ENCODE data around the gene CFDP1.

CFDP1 gene

GRCh38 chr16:75452464-75453190 is 19.3 kb upstream of the CFDP1 start:
- no peak for TF ChIP-seq EZH2phosphoT487 (IDR thresholded peaks at IDR 0.05; ENCODE audit: low read depth)
- TF ChIP-seq, protein P1, sequence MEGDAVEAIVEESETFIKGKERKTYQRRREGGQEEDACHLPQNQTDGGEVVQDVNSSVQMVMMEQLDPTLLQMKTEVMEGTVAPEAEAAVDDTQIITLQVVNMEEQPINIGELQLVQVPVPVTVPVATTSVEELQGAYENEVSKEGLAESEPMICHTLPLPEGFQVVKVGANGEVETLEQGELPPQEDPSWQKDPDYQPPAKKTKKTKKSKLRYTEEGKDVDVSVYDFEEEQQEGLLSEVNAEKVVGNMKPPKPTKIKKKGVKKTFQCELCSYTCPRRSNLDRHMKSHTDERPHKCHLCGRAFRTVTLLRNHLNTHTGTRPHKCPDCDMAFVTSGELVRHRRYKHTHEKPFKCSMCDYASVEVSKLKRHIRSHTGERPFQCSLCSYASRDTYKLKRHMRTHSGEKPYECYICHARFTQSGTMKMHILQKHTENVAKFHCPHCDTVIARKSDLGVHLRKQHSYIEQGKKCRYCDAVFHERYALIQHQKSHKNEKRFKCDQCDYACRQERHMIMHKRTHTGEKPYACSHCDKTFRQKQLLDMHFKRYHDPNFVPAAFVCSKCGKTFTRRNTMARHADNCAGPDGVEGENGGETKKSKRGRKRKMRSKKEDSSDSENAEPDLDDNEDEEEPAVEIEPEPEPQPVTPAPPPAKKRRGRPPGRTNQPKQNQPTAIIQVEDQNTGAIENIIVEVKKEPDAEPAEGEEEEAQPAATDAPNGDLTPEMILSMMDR (IDR thresholded peaks at IDR 0.05; ENCODE audit: low read depth, low read length) = no peak
- no peak overlapping the region for H2AFZ ChIP-seq (ENCODE audit: low read depth, low read length)
- peaks cover 32% of the 10 kb centered on the region for H4K20me1 ChIP-seq (ENCODE audit: insufficient read depth, low read length)
- H3K4me3 ChIP-seq (ENCODE audit: low read length) = no peak overlapping the region
- no peaks in the 10 kb centered on the region for H3K9me3 ChIP-seq (ENCODE audit: insufficient read depth, low read length)
- H3K4me2 ChIP-seq (ENCODE audit: low read length) = no peak overlapping the region
- H3K36me3 ChIP-seq (replicated peaks; ENCODE audit: low read depth, low read length) = peaks cover 5% of the 10 kb centered on the region
- H3K79me2 ChIP-seq (ENCODE audit: low read length) = peaks cover 46% of the 10 kb centered on the region
- no peaks in the 10 kb centered on the region for H3K27me3 ChIP-seq (ENCODE audit: low read depth, low read length)
- H3K27ac ChIP-seq (ENCODE audit: low read length) = no peak overlapping the region
- no peak overlapping the region for H3K9ac ChIP-seq (ENCODE audit: low read length)
- H3K4me1 ChIP-seq (ENCODE audit: low read length) = no peaks in the 10 kb centered on the region

DNA sequence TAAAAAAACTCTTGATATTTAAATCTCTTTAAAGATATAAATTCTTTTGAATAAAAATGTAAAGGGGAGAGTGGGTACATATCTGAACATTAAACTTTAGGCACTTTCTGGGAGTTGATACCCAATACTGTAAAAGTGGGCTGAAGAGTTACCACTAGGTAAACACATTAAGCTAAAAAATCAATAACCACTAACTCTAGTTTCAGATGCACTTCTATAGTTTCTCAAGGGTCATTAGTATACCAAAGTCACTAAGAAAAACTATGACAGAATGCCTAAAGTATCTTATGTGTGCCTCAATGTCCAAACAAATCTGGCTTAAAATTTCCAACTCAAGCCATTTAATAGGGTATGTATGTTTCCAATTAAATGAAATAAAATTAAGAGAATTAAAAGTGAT is 13.1 kb upstream of the CFDP1 start:
- no peaks in the 10 kb centered on the region for H3K79me2 ChIP-seq (ENCODE audit: low read length)
- no peak overlapping the region for H3K27ac ChIP-seq (ENCODE audit: low read length)
- no peaks in the 10 kb centered on the region for H3K9me3 ChIP-seq (ENCODE audit: insufficient read depth, low read length)
- H3K4me2 ChIP-seq (ENCODE audit: low read length) = no peak overlapping the region
- H3K27me3 ChIP-seq (ENCODE audit: low read depth, low read length) = no peaks in the 10 kb centered on the region
- H3K36me3 ChIP-seq (replicated peaks; ENCODE audit: low read depth, low read length) = peaks cover 5% of the 10 kb centered on the region
- H3K4me1 ChIP-seq (ENCODE audit: low read length) = no peaks in the 10 kb centered on the region
- H3K9ac ChIP-seq (ENCODE audit: low read length) = no peak overlapping the region
- no peaks in the 10 kb centered on the region for H4K20me1 ChIP-seq (ENCODE audit: insufficient read depth, low read length)
- TF ChIP-seq, protein P1 (IDR thresholded peaks at IDR 0.05; ENCODE audit: low read depth, low read length) = no peak
- TF ChIP-seq EZH2phosphoT487 (IDR thresholded peaks at IDR 0.05; ENCODE audit: low read depth) = no peak
- no peak overlapping the region for H3K4me3 ChIP-seq (ENCODE audit: low read length)
- no peak overlapping the region for H2AFZ ChIP-seq (ENCODE audit: low read depth, low read length)

DNA sequence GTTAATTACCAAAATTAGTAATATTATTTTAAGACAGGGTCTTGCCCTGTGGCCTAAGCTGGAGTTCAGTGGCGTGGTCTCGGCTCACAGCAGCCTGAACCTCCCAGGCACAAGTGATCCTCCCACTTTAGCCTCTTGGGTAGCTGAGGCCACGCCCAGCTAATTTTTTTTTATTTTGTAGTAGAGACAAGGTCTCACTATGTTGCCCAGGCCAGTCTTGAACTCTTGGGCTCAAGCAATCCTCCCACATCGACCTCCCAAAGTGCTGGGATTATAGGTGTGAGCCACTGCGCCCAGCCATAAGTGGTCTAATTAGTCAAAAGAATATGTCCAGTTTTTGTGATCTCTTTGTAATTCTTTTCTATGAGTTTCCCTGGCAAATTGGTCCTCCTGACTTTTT is 12.0 kb upstream of the CFDP1 start:
- Histone ChIP-seq H3K9ac (ENCODE audit: low read length) (no peak overlapping the region), H3K4me3 (ENCODE audit: low read length) (no peak overlapping the region), H3K36me3 (replicated peaks; ENCODE audit: low read depth, low read length) (peaks cover 5% of the 10 kb centered on the region), H2AFZ (ENCODE audit: low read depth, low read length) (no peak overlapping the region), H3K9me3 (ENCODE audit: insufficient read depth, low read length) (no peaks in the 10 kb centered on the region), H3K79me2 (ENCODE audit: low read length) (no peaks in the 10 kb centered on the region), H3K4me1 (ENCODE audit: low read length) (no peaks in the 10 kb centered on the region), H4K20me1 (ENCODE audit: insufficient read depth, low read length) (no peaks in the 10 kb centered on the region), H3K4me2 (ENCODE audit: low read length) (no peak overlapping the region), H3K27me3 (ENCODE audit: low read depth, low read length) (no peaks in the 10 kb centered on the region), H3K27ac (ENCODE audit: low read length) (no peak overlapping the region)
- TF ChIP-seq EZH2phosphoT487 (IDR thresholded peaks at IDR 0.05; ENCODE audit: low read depth) = no peak
- TF ChIP-seq, protein P1 (IDR thresholded peaks at IDR 0.05; ENCODE audit: low read depth, low read length) = no peak

- Histone ChIP-seq H4K20me1 (ENCODE audit: insufficient read depth, low read length) (no peaks in the 10 kb centered on the region), H3K27me3 (ENCODE audit: low read depth, low read length) (no peaks in the 10 kb centered on the region), H3K4me3 (ENCODE audit: low read length) (no peak overlapping the region), H3K9ac (ENCODE audit: low read length) (no peak overlapping the region), H3K4me2 (ENCODE audit: low read length) (no peak overlapping the region), H3K4me1 (ENCODE audit: low read length) (no peaks in the 10 kb centered on the region), H3K27ac (ENCODE audit: low read length) (no peak overlapping the region), H3K9me3 (ENCODE audit: insufficient read depth, low read length) (no peaks in the 10 kb centered on the region), H2AFZ (ENCODE audit: low read depth, low read length) (no peak overlapping the region), H3K36me3 (replicated peaks; ENCODE audit: low read depth, low read length) (no peaks in the 10 kb centered on the region), H3K79me2 (ENCODE audit: low read length) (no peaks in the 10 kb centered on the region)
- TF ChIP-seq, protein P1 (IDR thresholded peaks at IDR 0.05; ENCODE audit: low read depth, low read length) = no peak
- no peak for TF ChIP-seq EZH2phosphoT487 (IDR thresholded peaks at IDR 0.05; ENCODE audit: low read depth)
These were observed 10.0 kb upstream of the CFDP1 start for GRCh38 chr16:75443298-75443697.

All from OCI-LY3 (cell line).